Measurements from ENCODE around the gene EDAR. TPM values are rescaled to one million over a fixed set of nuclear protein-coding genes. Genes with fewer than 3 reads are reported as not detected.

The EDAR gene
- polyA plus RNA-seq, 2 of the 4 experiments (the other 2 are of a cell fraction): 0.05 to 0.26 TPM

DNA sequence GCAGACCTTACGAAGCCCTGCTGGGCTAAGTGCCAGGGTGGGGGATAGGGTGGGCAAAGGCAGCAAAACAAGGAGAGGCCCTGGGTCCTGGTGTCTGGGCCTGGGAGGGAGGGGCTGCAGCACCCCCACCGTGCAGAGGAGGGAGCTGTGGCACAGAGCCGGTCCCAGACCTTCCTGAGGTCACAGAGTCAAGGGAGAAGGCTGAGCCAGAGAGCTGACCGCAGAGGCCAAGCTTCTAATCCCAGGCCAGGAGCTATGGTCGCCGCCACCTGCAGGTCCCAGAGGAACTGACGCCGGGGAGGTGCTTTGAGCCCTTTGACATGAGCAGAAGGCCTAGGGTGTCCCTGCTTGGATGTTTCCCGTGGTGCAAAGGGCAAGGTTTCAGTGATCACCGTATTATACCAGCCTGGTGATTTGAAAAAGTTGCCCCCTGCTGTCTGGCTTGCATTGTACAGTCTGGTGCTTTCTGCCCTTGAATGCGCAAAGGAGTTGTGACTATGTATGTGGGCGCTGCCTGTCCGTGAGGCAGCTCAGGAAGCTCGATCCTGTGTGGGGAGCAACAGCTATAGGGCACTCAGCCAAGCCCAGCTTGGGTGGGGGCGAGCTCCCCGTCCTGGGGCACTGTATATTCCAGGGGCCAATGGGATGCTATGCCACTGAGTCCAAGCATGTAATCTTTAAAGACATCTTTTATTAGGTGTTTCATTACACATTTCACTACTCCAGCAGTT, 44.3 kb downstream of the EDAR start (continued):
- TF ChIP-seq, protein P1, sequence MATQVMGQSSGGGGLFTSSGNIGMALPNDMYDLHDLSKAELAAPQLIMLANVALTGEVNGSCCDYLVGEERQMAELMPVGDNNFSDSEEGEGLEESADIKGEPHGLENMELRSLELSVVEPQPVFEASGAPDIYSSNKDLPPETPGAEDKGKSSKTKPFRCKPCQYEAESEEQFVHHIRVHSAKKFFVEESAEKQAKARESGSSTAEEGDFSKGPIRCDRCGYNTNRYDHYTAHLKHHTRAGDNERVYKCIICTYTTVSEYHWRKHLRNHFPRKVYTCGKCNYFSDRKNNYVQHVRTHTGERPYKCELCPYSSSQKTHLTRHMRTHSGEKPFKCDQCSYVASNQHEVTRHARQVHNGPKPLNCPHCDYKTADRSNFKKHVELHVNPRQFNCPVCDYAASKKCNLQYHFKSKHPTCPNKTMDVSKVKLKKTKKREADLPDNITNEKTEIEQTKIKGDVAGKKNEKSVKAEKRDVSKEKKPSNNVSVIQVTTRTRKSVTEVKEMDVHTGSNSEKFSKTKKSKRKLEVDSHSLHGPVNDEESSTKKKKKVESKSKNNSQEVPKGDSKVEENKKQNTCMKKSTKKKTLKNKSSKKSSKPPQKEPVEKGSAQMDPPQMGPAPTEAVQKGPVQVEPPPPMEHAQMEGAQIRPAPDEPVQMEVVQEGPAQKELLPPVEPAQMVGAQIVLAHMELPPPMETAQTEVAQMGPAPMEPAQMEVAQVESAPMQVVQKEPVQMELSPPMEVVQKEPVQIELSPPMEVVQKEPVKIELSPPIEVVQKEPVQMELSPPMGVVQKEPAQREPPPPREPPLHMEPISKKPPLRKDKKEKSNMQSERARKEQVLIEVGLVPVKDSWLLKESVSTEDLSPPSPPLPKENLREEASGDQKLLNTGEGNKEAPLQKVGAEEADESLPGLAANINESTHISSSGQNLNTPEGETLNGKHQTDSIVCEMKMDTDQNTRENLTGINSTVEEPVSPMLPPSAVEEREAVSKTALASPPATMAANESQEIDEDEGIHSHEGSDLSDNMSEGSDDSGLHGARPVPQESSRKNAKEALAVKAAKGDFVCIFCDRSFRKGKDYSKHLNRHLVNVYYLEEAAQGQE (IDR thresholded peaks at IDR 0.05): no peak

DNA sequence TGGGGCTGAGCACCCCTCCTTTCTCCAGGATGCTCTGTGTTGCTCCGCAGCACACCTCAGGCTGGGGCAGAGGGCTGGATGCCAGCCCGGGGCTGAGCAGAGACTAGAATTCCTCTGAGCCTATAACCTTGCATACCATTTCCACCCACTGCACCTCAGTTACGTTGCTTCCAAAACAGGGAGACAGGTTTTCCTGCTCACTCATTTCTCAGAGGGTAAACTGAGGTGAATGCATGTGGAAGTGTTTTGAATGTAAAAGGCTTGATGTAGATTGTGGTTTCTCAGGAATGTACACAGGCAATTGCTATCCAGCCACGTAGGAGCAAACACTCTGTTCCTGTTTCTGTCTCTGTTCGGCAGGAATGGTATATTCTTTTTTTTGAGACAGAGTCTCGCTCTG, 45.3 kb downstream of the EDAR start:
- no peak for DNase-seq (ENCODE audit: low read depth in 1 of 2, low spot score in 1 of 2)
- no peak overlapping the region for H3K27ac ChIP-seq
- H3K4me1 ChIP-seq: no peaks in the 10 kb centered on the region
- ChIA-PET CTCF (interaction anchor here (1.2 kb wide), 2 partner anchors 13 to 15 kb away, joined by 3 read pairs; no protein-coding TSS in a partner anchor), POLR2A (no interaction called here)
- no peak for FAIRE-seq
- ATAC-seq: no peak
- 66% methylated on average over 6 of the region's 6 CpGs for WGBS (ENCODE audit: missing lambda C conversion rate)
- TF ChIP-seq, protein P2, sequence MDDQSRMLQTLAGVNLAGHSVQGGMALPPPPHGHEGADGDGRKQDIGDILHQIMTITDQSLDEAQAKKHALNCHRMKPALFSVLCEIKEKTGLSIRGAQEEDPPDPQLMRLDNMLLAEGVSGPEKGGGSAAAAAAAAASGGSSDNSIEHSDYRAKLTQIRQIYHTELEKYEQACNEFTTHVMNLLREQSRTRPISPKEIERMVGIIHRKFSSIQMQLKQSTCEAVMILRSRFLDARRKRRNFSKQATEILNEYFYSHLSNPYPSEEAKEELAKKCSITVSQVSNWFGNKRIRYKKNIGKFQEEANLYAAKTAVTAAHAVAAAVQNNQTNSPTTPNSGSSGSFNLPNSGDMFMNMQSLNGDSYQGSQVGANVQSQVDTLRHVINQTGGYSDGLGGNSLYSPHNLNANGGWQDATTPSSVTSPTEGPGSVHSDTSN (IDR thresholded peaks at IDR 0.05): no peak
- TF ChIP-seq ZSCAN20 (CRISPR knock-in tag; IDR thresholded peaks at IDR 0.05) (no peak), RFX5 (IDR thresholded peaks at IDR 0.05) (no peak), JUNB (IDR thresholded peaks at IDR 0.05) (no peak), HOXB13 (CRISPR knock-in tag; IDR thresholded peaks at IDR 0.05; ENCODE audit: low read depth) (no peak), RCOR1 (IDR thresholded peaks at IDR 0.05; ENCODE audit: low read depth, low read length) (no peak), MYC (IDR thresholded peaks at IDR 0.05; ENCODE audit: borderline replicate concordance, low read length) (no peak), SMC3 (IDR thresholded peaks at IDR 0.05) (no peak), JUN (IDR thresholded peaks at IDR 0.05) (no peak), TP53 (CRISPR knock-in tag; IDR thresholded peaks at IDR 0.05) (no peak), FOSB (CRISPR knock-in tag; IDR thresholded peaks at IDR 0.05) (no peak), CHD4 (IDR thresholded peaks at IDR 0.05; ENCODE audit: borderline replicate concordance) (no peak), ESRRA (IDR thresholded peaks at IDR 0.05; ENCODE audit: borderline replicate concordance, low read length) (no peak), ZC3H11A (IDR thresholded peaks at IDR 0.05) (no peak)
- TF ChIP-seq, protein P3, sequence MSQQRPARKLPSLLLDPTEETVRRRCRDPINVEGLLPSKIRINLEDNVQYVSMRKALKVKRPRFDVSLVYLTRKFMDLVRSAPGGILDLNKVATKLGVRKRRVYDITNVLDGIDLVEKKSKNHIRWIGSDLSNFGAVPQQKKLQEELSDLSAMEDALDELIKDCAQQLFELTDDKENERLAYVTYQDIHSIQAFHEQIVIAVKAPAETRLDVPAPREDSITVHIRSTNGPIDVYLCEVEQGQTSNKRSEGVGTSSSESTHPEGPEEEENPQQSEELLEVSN (IDR thresholded peaks at IDR 0.05; ENCODE audit: borderline replicate concordance, low read depth): no peak
- peaks cover 19% of the 10 kb centered on the region for H3K9me3 ChIP-seq
- H3K4me3 ChIP-seq: no peak overlapping the region
- H3K4me2 ChIP-seq: no peak overlapping the region

DNA sequence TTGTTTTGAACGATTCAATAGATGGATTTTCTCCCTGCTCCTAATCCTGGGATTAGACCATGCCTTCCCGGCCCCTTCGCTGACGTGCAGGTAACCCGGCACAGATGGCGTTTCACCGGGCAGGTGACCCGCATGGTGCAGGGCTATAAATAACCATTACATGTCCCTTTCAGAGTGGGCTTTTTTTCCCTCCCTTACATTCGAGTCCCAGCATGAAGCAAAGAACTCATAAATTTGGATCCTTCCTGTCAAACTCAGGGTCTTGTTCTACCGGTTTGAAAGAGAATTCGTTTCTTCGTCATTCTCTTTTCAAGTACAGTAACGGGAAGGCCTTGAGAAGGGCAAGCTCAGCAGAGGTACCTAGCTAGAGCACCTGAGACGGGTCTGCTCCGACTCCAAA, 46.1 kb downstream of the EDAR start:
- no peak overlapping the region for H3K27ac ChIP-seq
- CTCF ChIA-PET: interaction anchor here (1.2 kb wide), 1 partner anchor 14 kb away, joined by 3 read pairs; no protein-coding TSS in a partner anchor
- ATAC-seq (no peak), FAIRE-seq (no peak), DNase-seq (ENCODE audit: low read depth in 1 of 2, low spot score in 1 of 2) (no peak)
- WGBS (ENCODE audit: missing lambda C conversion rate): 69% methylated on average over 15 of the region's 15 CpGs
- no peak overlapping the region for H3K4me2 ChIP-seq
- POLR2A ChIA-PET: no interaction called here
- peaks cover 15% of the 10 kb centered on the region for H3K9me3 ChIP-seq
- no peaks in the 10 kb centered on the region for H3K4me1 ChIP-seq
- no peak overlapping the region for H3K4me3 ChIP-seq
- TF ChIP-seq, protein P4, sequence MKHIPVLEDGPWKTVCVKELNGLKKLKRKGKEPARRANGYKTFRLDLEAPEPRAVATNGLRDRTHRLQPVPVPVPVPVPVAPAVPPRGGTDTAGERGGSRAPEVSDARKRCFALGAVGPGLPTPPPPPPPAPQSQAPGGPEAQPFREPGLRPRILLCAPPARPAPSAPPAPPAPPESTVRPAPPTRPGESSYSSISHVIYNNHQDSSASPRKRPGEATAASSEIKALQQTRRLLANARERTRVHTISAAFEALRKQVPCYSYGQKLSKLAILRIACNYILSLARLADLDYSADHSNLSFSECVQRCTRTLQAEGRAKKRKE (CRISPR knock-in tag; IDR thresholded peaks at IDR 0.05; ENCODE audit: low read depth): no peak
- TF ChIP-seq SREBF2 (IDR thresholded peaks at IDR 0.05): no peak
- TF ChIP-seq CBX2 (IDR thresholded peaks at IDR 0.05; ENCODE audit: borderline replicate concordance, low read depth): no peak
- TF ChIP-seq KDM1A (IDR thresholded peaks at IDR 0.05; ENCODE audit: low read depth): no peak
- no peak for TF ChIP-seq ZNF302 (CRISPR knock-in tag; IDR thresholded peaks at IDR 0.05)
- TF ChIP-seq FOXS1 (CRISPR knock-in tag; IDR thresholded peaks at IDR 0.05): no peak
- TF ChIP-seq RAD21 (conservative IDR thresholded peaks at IDR 0.05 in 1 of 2, IDR thresholded peaks at IDR 0.05 in 1 of 2): no peak
- TF ChIP-seq RARB (CRISPR knock-in tag; IDR thresholded peaks at IDR 0.05): no peak
- TF ChIP-seq, protein P5, sequence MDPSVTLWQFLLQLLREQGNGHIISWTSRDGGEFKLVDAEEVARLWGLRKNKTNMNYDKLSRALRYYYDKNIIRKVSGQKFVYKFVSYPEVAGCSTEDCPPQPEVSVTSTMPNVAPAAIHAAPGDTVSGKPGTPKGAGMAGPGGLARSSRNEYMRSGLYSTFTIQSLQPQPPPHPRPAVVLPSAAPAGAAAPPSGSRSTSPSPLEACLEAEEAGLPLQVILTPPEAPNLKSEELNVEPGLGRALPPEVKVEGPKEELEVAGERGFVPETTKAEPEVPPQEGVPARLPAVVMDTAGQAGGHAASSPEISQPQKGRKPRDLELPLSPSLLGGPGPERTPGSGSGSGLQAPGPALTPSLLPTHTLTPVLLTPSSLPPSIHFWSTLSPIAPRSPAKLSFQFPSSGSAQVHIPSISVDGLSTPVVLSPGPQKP (IDR thresholded peaks at IDR 0.05; ENCODE audit: low read depth, low read length): no peak
- TF ChIP-seq EHF (CRISPR knock-in tag; IDR thresholded peaks at IDR 0.05): no peak
- no peak for TF ChIP-seq EHMT2 (IDR thresholded peaks at IDR 0.05; ENCODE audit: low read depth)
- no peak for TF ChIP-seq CEBPB (IDR thresholded peaks at IDR 0.05)
